T-helper 1 cell treated with Interleukin-12 subunit alpha and Interleukin-12 subunit beta and Interleukin-4 antibody, amounts not matched to agents 30 ng/mL and 1 ng/mL, for 36 hours (primary cell): ENCODE results near the gene MINDY4. TPM values are rescaled to one million over a fixed set of nuclear protein-coding genes. Genes with fewer than 3 reads are reported as not detected.
"Not testable (repeated sequence)": the region's sequence is repeated elsewhere in the genome, so short reads cannot be mapped to it uniquely, and the experiment has no call there.

Experiments
- intact Hi-C: fragments of 100-400 bp; cut with micrococcal nuclease; formaldehyde crosslinking; loops from one replicate; pipeline ENCODE4 v1.15.1; 2024
- total RNA-seq: library from RNA; stranded (reverse); gene quantifications from 2 replicates; pipeline ENCODE4 v1.2.3, GENCODE V29; 2022

The MINDY4 gene
- total RNA-seq, 1 donor from 2014 or later: 0.78 TPM

DNA sequence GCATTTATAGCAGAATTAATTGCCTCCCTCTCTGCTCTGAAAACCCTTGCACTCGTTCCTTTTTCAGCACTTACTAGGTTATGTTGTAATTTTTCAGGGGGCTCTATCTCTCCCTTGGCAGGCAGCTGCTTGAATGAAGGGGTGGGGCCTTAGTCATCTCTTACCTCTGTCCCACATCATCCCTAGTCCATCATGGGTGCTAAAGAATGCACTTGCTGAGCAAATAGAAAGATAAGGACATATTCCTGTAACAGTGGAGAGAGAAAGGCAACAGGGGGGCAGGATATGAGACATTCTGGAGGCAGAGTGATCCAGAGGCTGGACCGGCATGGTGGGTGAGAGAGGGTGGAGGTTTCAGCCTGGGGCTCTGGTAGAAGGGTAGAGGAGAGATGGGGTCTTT is 60.0 kb downstream of the MINDY4 start:
- intact Hi-C loops: no loop called here

DNA sequence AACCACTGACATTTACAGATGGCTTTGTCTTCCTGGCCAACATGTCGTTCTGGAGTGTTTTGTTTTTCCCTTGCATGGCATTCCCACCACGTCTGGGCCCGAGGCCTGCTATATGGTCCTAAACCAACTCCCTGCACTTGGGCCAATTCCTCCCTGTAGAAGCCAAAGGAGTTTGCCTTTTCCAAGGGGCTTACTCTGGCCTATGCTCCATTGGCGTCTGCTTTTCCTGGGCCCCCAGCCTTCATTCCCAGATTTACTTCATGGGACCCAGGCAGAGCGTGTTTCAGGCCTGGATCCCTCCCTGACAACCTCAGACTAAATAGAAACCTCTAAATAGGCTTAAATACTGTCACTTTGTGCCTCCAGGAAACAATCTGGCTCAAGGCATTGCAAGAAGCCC is 60.7 kb downstream of the MINDY4 start:
- intact Hi-C loops: no loop called here

DNA sequence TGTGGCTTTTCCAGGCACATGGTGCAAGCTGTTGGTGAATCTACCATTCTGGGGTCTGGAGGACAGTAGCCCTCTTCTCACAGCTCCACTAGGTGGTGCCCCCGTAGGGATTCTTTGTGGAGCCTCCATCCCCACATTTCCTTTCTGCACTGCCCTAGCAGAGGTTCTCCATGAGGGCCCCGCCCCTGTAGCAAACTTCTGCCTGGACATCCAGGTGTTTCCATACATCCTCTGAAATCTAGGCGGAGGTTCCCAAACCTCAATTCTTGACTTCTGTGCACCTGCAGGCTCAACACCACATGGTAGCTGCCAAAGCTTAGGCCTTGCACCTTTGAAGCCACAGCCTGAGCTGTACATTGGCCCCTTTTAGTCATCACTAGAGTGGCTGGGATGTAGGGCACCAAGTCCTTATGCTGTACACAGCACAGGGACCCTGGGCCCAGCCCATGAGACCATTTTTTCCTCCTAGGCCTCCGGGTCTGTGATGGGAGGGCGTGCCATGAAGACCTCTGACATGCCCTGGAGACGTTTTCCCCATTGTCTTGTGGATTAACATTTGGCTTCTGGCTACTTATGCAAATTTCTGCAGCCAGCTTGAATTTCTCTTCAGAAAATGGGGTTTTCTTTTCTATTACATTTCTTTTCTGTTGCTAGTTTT is 62.9 kb downstream of the MINDY4 start:
- intact Hi-C loops: not testable (repeated sequence)

DNA sequence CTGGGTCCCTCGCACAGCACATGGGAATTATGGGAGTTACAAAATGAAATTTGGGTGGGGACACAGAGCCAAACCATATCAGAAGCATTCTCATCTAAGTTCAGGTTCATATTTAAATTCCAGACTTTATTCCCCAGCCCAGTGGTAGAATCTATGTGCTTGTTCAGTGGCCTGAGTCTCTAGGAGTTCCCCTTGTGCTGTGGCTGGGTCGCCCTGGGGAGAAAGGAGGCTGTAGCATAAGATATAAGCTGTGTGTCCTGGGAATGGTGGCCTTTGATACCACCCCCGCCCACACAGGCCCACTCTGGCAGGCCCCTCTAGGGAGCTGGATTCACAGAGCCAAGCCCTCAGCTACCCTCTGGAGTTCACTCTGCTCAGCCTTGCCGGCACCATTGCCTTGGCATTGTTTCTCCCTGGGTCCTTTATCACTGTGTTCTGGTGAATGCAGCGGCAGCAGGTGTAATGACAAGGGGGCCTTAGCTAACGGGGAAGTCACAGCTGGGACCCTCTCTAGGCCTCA is 64.2 kb downstream of the MINDY4 start:
- intact Hi-C loops: no loop called here

DNA sequence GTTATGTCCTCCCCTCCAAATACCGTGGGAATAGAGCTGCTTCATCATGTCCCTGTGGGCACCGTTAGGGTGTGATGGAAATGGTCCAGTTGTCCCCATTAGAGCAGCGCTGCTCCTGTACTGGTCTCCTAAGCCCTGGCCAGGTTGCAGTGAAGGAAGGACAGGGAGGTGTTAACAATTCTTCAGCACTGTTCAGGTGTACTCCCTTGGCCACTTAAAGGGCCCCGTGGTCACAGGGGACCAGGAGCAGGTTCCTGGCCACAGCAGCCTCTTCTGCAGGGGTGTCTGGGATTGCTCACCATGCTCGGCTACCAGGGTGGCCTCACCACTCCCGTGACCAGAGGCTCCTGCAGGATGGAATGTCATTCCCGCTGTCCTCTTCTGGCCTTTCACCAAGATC is 65.8 kb downstream of the MINDY4 start:
- intact Hi-C loops: no loop called here

DNA sequence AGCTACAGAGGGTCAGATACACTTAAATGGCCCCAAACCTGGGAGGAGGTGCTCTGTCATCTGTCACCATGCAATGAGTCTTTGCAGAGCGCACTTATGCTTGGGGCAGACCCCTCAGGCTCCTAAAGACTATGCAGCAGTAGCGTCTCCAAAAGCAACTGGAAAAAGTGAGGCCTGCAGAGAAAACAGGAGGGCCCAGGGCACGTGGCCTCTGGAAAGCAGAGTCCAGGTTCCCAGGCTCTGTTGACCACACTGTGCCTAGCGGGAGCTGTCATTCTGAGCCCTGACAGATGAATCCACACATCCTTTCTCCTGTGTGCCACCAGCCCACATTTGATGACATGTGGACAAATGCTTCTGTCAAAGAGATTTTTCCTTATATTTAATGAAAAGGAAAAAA is 66.4 kb downstream of the MINDY4 start:
- intact Hi-C loops: no loop called here

DNA sequence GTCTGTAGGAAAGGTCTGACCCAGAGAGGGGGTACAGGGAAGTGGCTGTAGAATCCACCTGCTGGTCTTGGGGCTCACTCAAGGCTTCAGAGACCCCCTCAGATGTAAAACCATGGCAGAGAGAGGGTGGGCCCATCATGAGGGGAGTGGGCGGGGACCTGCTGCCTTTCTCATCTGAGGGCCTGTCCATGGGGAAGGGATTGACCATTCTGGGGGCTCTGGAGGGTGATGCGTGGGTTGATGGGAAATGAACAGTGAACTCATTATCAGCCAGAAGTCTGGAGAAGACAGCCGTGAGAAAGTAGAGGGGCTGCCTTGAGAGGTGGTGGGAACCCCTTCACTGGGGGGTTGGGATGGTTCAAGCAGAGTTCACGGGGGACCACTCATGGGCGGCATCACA is 66.8 kb downstream of the MINDY4 start:
- intact Hi-C loops: no loop called here

DNA sequence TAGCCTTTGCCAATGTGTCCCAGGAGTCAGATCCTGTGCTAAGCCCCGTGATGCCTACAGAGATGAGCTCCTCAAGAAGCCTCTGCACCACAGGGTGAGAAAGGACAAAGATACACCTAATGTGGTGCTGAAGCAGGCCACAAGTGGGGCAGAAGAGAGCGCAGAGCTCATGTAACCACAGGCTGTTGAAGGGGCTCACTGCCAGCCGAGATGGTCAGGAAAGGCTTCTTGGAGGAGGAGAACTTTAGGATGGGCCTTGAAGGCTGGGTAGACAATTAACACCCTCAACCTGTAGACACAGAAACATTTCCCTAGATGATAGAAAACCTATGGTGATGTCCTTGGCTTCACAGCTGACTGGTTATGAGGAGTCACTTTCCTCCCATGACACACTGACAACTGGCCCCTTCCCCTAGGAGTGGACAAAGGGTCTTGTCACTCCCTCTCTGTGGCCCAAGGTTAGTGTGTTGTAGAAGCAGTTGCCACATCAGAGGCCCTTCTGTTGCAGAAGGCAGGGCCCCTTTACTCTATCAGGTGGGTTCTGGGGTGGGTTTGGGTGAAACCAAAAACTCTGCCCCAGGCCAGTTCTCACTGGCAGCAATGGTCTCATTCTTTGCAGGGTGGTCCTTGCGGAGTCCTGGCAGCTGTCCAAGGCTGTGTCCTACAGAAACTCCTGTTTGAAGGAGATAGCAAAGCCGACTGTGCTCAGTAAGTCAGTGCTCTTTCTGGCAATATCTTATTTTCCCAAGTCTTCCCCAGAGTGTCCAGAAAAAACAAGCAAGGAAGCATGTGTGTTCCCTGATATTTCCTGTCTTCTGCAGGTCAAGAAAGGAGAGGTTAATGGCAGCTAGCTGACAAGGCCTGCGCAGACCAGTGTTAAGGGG is 69.2 kb downstream of the MINDY4 start:
- intact Hi-C loops: no loop called here

DNA sequence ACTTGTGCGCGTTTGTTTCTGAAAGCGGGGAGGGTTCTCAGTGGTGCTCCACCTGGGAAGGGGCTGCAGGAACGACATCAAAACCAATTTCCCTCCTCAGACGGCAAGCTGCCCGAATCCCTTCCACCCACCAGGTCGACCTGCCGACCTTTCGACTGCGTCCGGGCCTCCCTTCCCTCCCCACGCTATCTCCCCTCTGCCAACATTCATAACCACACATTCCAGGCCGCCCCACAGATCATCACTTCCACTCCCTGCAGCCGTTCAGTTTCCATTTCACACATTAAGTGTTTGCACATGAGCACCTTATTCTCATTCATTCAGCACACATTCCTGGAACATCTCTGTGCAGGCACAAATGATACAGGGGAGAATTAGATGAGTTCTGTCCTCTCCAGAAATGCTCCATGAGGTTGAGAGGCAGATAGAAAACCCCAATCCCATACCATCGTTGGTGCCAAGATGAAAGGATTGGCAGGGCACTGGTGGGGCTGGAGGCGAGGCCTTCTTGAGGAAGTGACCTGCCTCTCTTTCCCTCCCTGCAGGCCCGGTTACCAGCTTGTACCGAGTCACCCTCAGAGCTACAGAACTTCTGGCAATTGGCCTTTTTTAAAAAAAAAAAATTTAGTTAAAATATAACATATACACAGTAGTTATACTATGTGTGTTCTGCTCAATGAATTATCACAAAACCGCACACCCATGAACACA is 70.0 kb downstream of the MINDY4 start:
- intact Hi-C loops: no loop called here

DNA sequence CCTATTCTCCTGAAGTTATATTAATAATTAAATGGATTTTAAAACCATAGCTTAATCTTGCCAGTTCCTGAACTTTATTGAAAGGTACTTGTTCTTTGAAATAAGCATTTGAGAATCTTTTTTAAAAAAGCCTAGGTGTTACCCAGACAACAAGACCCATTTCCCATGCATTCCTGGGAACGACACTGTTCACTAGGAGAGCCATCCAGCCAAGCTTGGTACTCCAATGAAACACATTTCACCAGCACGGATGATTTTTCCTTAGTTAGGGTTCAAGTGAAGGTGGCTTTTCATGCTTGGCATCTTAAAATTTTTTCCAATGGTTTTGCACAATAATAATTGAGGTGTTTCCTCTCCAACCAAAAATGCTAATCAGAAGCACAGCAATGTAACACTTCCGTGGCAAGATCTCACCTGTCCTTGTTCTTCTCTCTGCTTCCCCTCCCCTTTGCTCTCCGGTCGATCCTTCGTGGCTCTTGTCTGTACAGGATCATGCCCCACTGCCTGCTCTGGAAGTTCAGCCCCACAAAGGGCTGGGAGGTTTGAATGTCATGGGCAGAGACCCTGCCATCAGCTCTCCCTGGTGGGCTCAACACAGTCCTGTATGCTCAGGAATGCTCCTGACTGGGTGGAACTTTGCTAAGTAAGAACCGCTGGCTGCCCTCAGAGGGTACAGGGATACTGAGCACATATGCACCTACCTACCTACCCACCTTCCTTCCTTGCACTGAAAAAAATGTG is 70.8 kb downstream of the MINDY4 start:
- intact Hi-C loops: no loop called here

DNA sequence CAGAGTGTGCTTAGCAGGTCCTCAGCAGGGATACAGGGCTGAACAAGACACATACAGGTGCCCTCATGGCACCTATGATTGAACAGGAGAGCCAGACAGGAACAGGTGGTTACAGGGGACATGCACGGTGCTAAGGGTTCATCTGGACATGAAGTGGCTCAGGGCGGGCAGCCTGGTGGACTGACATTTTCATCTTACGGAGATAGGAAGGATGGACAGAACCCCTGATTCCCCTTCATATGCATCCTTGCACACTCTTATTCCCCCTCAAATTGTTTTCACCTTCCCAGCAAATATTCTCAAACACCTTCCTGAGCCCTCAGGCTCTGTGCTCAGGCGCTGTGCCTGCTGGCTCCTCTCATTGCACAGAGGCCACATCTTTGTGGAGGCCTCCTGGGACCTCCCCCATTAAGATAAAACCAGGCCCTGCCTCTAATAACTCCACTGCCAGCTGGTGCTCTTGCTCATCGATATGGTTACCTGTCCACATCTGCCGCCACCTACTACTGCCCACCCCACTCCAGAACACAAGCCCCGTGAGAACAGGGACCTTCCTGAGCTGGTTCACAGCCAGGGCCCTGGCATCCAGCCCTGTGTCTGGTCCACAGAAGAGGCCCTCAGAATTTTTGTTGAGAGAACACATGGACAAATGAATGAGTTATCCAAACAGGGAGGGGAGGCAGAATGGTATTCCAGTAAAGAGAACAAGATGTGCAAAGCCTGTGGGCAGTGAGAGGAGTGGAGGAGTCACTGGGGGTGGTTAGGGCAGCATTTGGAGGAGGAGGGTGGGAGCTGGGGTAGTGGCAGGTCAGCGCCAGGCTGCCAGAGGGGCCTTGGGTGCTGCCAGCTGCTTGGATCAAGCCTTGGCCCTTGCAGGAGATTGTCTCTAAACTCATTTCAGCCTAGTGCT is 71.6 kb downstream of the MINDY4 start:
- intact Hi-C loops: no loop called here

DNA sequence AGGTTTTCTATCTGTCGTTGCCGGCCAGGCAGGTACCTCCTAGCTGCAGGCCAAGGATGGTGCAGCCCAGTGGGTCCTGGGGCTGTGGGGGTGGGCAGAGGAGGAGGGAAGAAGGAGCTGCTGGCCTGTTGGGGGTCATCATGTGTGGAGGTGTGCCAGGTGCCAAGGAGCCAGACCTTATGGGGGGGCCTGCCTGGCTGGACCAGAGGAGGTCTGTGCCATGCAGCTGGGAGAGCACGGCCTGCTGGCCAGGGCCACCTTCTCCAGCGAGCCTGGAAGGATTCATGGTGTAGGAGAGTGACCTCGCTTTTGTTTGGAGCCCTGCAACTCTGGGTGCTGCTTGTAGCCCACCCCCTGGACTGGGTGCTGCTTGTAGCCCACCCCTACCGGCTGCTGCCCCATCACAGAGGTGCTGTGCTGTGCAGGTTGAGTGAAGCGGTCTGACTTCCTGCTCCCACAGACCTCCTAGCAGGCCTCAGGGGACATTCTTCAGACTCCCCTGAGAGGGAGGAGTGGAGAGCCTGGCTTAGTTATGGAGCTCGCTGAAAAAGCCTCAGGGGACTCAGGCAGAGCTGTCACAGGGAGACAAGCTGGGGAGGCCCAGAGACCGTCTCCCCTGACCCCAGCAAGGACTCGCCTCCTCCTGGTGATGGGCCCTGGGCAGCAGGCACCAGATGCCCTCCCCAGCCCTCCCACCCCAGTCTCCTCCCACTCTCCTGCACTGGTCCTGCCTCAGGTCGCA is 72.7 kb downstream of the MINDY4 start:
- intact Hi-C loops: no loop called here

DNA sequence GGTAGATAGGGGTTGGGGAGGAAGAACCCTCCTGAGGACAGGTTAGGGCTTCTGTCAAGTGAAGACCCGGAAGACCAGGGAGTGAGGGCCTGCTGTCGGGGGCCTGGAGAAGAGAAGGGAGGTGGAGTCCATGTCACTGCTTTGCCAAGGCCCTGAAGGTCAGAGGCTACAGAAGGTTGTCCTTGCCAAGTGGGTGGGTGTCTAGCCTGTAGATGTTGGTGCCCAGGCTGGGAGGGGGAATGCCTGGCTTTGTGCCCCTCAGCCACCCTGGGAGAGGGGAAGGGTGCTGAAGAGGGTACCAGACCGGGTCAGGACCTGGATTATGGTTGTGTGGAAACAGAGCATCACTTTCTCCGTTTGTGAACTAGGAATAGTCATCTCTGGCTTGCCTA is 73.3 kb downstream of the MINDY4 start:
- intact Hi-C loops: no loop called here

DNA sequence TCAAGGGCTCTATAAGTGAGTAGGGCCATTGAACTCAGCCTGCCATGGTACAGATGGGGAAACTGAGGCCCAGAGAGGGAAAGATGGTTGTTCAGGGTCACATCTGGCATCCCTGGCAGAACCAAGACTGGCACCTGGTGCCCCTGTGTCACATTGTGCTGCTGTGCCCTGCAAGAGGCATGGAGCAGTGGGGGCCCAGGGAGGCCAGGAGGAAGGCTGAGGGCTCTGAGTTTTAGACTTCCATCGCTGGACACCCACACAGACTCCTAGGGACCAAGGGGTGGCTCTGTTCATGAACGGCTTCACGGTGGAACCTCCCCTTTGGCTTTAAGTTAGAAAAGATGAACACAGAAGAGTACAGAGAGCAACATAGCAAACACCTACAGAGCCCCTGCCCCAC is 73.7 kb downstream of the MINDY4 start:
- intact Hi-C loops: no loop called here

DNA sequence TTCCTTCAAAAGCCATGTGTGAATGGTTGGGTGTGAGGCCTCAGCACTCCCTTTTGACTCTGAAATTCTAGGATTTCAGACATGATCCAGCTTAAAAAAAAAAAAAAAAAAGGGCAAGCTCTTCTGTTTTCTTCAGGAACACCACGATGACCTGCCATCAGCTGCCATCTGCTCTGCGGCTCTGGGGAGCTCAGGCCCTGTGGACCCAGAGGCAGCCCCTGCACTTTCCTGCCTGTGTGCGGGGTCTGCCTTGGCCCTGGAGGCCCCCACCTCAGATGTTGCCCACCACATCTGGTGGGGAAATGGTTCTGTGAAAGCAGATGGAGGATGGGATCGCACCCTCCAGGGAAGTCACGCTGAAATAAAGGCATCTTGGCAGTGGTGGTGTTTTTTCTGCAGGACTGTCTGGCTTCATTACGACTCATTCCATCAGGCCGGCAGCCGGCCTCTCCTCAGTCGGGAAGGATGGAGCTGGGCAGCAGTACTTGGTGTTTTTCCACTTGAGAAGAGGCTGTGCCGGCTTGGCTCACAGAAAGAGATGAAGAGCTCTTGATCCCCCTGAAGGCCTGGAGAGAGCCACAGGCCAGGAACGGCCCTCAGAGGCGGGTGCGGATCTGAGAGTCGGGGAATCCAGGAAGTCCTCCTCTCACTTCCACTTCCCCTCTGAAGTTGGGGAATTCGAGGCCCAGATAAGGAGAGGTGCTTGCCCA is 74.4 kb downstream of the MINDY4 start:
- intact Hi-C loops: no loop called here

DNA sequence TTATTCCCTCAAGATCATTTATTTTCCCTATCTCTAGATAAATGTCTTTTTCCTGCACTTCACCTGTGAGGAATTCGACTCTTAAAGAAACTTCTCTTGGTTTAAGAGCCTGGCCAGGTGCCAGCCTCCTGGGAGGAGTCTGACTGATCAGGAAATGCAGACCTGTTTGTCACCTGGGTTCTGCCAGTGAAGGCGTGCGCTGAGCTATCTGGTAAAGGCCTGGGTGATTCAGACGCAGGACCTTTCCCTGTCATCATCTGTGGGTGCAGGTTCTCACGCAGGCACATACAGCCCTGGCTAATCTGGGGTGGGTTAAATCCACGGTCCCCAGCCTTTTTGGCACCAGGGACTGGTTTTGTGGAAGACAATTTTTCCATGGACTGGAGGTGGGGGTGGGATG is 75.2 kb downstream of the MINDY4 start:
- intact Hi-C loops: no loop called here

DNA sequence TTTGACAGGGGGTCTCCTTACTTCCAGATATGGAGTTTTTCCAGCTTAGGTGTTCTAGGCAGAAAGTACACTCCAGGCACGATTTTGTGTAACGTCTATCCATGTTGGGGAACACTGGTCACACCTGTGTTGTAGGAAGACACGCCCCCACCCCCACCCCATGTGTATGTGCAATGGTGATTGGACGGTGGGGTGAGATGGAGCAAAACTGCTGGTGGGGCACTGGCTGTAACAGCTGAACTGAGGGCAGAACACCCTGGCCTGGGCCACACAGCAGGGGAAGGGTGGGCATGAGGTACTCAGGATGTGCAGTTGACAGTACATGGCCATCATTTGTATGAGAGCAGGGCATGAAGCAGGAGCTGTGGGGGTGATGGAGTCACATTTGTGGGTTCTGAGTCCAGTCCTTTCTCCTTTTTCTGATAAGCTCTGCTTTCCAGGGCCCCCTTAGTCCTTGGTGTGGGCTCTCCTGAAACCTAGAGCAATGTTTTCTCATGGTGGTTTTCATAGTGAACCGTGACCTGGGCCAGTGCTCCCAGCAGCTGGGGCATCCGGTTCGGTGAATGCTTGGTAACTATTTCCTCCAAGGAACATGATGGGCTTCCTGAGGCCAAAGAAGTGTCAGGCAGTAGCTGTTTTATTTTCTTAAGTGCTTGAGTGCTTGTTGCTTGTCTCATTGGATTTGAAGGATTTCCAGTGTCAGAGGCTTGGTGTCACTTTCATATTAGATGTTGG is 77.1 kb downstream of the MINDY4 start:
- intact Hi-C loops: no loop called here

DNA sequence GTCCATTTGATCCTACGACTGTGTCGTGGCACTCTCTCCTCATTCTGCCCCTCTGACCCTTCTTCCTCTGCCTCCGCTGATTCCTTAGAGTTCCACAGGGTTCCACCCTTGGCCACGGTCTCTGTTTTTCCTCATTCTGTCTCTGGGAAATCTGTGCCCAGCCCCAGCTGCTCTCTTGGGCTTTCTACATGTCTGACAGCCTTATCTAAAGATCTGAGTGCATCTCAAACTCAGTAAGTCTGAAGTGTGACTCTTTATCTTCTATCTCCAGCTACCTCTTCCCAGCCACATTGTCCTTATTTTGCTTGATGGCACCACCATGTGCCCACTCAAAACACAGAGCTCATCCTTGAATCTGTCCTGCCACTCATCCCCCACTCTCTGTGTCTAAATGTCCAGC is 78.3 kb downstream of the MINDY4 start:
- intact Hi-C loops: no loop called here
